Gastroesophageal sphincter (tissue), 4 donors: ENCODE data around the gene CENPO. TPM values are rescaled to one million over a fixed set of nuclear protein-coding genes. Genes with fewer than 3 reads are reported as not detected.

Source experiments
- ATAC-seq: fragments of 150-250 bp; one replicate; pipeline ENCODE4 v1.9.1; 2016; ENCODE audit warnings: mild to moderate bottlenecking, moderate library complexity
- H3K27ac ChIP-seq, 4 donors: fragments of 200-600 bp; sonication (generic) in 3 of 4; 1 replicate in 3 of 4; 2 replicates in 1 of 4; pipeline ENCODE4 v1.5.1; 2016 to 2019
- H3K27me3 ChIP-seq: fragments of 200-600 bp; sonication (generic); one replicate; pipeline ENCODE4 v1.5.1; 2019
- H3K36me3 ChIP-seq, 2 donors: fragments of 200-600 bp; sonication (generic); one replicate each; pipeline ENCODE4 v1.5.1; 2019; ENCODE audit warnings: control low read depth in 1 of 2
- H3K4me1 ChIP-seq, 3 donors: fragments of 200-600 bp; sonication (generic); 1 replicate in 2 of 3; 2 replicates in 1 of 3; pipeline ENCODE4 v1.5.1; 2016 to 2019; ENCODE audit warnings: control low read depth in 2 of 3
- H3K4me3 ChIP-seq, 2 donors: fragments of 200-600 bp; sonication (generic); one replicate each; pipeline ENCODE4 v1.5.1; 2019; ENCODE audit warnings: mild to moderate bottlenecking in 1 of 2, moderate library complexity in 1 of 2
- H3K9me3 ChIP-seq, 3 donors: fragments of 200-600 bp; sonication (generic); one replicate each; pipeline ENCODE4 v1.5.1; 2017 to 2019; ENCODE audit warnings: control low read depth in 2 of 3
- EP300 ChIP-seq: sonication (generic); formaldehyde crosslinking; IDR thresholded peaks from one replicate; pipeline ENCODE4 v1.6.1; 2017; ENCODE audit warnings: antibody characterized with exemption, mild to moderate bottlenecking
- POLR2A ChIP-seq, 2 donors: fragments of 450-650 bp; IDR thresholded peaks; one replicate each; pipeline ENCODE4 v1.6.1; 2017; ENCODE audit warnings: antibody characterized with exemption in 2 of 2, mild to moderate bottlenecking in 2 of 2, moderate library complexity in 1 of 2
- POLR2AphosphoS5 ChIP-seq: sonication (generic); formaldehyde crosslinking; IDR thresholded peaks from one replicate; pipeline ENCODE4 v1.6.1; 2017; ENCODE audit warnings: antibody characterized with exemption
- WGBS, 2 donors: methylation state at CpG; one replicate each; pipeline ENCODE4 v1.1.5; 2018; ENCODE audit warnings: low coverage in 1 of 2; 5-methylcytosine and 5-hydroxymethylcytosine counted together
- total RNA-seq, 4 donors: library from RNA; depleted of rRNA; stranded (reverse); fragments of >200 nt; gene quantifications; one replicate each; pipeline ENCODE4 v1.1.0, GENCODE V29; 2016
- TF ChIP-seq, protein P1 (sequence below), 4 experiments: fragments of 200-600 bp in 2 of 4; fragments of 450-650 bp in 2 of 4; sonication (generic) in 1 of 4; IDR thresholded peaks; one replicate each; pipeline ENCODE4 v1.5.1; 2017 to 2019; ENCODE audit warnings: antibody characterized with exemption in 4 of 4, mild to moderate bottlenecking in 2 of 4, moderate library complexity in 2 of 4

CENPO gene, protein sequence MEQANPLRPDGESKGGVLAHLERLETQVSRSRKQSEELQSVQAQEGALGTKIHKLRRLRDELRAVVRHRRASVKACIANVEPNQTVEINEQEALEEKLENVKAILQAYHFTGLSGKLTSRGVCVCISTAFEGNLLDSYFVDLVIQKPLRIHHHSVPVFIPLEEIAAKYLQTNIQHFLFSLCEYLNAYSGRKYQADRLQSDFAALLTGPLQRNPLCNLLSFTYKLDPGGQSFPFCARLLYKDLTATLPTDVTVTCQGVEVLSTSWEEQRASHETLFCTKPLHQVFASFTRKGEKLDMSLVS
- 1 to 10 TPM in 3 of 4 donors, under 1 TPM in 1; 0.31 to 3.8 (median 2.8) TPM for total RNA-seq

DNA sequence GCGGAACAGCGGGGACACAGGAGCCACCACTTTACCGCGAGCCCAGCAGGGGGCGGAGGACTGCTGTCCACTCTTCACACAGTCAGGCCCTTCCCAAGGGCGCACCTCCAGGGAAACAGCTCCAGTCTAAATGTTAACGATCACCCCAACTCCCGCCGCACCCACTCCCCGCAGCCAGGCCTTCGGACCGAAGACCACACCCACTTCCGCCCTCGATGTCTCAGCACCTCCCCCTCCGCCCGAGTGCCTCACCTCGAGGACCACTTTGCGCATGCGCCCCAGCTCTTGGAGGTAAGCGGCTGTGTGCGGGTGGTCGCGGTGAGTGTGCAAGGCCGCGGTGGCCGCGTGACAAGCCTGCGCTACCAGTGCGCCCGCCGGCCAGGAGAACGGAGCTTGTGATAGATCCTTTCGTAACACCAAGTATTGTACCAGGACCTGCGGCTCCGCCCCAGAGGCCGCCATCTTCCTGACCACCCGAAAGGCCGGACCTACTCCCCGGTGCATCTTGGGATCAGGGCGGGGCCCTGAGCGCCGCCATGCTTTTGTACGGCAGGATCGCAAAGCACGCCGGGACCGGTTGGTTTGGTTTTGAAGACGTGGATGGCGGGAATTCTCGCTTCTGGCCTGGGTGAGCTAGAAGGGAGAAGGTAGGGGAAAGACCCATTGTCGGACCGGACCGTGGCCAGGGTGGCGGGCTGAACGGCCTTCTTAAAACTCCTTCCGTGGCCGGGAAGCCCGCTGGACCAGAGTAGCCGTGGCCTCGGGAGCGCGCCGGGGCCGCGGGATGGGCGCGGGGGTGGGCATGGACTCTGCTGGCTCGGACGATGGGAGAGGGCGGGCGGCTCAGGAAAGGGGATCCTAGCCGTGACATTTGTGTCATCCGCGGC, at the start of gene CENPO, which contains the start of gene PTRHD1:
Gene CENPO, plus strand, starts transcription at position 552 of the 887 bp plus-strand sequence. CDS start 495 bp downstream, outside the sequence.
Gene PTRHD1, minus strand, starts transcription at position 518 of the 887 bp plus-strand sequence. Its CDS starts 14 bp downstream, at position 504.
- no CpG with 5 or more reads among the region's 74 CpGs for WGBS, 2 donors

DNA sequence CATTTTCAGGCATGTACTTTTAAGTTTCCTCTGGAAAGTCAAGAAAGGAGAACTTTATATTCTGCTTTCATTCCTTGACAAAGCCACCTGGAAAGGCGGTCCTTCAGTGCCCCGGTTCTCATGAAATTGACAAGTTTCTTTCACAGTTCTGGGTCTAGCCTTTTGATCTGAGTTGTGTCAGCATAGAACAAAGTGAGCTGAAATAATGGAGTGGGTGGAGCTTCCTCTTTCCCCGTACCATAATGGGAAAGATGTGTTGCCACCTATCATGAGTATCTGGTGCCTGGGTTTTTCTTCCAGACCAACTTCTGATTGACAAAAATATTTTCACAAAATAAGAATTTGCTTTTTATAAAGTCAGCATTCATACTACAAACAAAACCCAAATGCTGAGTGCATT, 49.3 kb upstream of the CENPO start:
- Histone ChIP-seq H3K36me3 (peaks cover 0 to 59% of the 10 kb centered on the region in 2 donors), H3K4me1 (peaks cover 0 to 16% (median 0%) of the 10 kb centered on the region in 3 donors), H3K27ac (no peak overlapping the region), H3K27me3 (no peaks in the 10 kb centered on the region), H3K4me3 (no peak overlapping the region), H3K9me3 (no peaks in the 10 kb centered on the region)
- TF ChIP-seq, protein P1, sequence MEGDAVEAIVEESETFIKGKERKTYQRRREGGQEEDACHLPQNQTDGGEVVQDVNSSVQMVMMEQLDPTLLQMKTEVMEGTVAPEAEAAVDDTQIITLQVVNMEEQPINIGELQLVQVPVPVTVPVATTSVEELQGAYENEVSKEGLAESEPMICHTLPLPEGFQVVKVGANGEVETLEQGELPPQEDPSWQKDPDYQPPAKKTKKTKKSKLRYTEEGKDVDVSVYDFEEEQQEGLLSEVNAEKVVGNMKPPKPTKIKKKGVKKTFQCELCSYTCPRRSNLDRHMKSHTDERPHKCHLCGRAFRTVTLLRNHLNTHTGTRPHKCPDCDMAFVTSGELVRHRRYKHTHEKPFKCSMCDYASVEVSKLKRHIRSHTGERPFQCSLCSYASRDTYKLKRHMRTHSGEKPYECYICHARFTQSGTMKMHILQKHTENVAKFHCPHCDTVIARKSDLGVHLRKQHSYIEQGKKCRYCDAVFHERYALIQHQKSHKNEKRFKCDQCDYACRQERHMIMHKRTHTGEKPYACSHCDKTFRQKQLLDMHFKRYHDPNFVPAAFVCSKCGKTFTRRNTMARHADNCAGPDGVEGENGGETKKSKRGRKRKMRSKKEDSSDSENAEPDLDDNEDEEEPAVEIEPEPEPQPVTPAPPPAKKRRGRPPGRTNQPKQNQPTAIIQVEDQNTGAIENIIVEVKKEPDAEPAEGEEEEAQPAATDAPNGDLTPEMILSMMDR (IDR thresholded peaks at IDR 0.05), result no peak
- TF ChIP-seq EP300 (no peak), POLR2A (IDR thresholded peaks at IDR 0.05) (no peak), POLR2AphosphoS5 (no peak)
- no peak for ATAC-seq
- WGBS, 2 donors, result 61 to 81% methylated on average over 3 of the region's 3 CpGs

More for the DNA sequence above, at the start of gene CENPO, which contains the start of gene PTRHD1:
- Histone ChIP-seq H3K36me3 (no peaks in the 10 kb centered on the region), H3K4me1 (peaks cover 0 to 29% (median 4%) of the 10 kb centered on the region in 3 donors), H3K9me3 (no peaks in the 10 kb centered on the region), H3K4me3 (peak within 1 kb of the TSS; percentile 58 to 85), H3K27ac (peak within 1 kb of the TSS; percentile 83 to 99 (median 99)), H3K27me3 (no peaks in the 10 kb centered on the region)
- TF ChIP-seq EP300 (no peak), POLR2A (IDR thresholded peaks at IDR 0.05) (peak; percentile 43 to 59), POLR2AphosphoS5 (peak; percentile 41)
- TF ChIP-seq, protein P1 (IDR thresholded peaks at IDR 0.05), result peak in 3 of 4 experiments; percentile 61 to 69 (median 65)
- ATAC-seq, result peak; percentile 98

DNA sequence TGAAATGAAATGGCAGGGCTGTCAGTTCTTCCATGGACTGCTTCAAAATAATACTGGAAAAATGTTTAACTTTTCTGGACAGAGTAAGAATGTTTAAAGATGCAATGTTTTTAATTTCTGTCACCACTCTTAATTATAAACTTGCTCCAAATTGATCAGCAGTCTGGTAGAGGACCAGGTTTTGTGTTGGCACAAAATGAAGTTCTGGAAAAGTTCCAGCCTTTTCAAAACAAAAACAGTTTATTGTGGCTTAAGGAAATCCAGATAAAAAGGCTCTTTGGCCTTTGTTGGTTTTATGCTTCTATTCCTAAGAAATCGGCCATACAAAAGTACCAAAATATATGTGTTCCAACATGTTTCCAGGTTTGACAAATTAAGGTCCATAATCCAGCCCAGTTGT, 48.9 kb upstream of the CENPO start:
- H3K36me3 ChIP-seq, result peaks cover 0 to 61% of the 10 kb centered on the region in 2 donors
- 50% methylated on average over 1 of the region's 1 CpG for WGBS, 2 donors
- H3K4me1 ChIP-seq, result peaks cover 0 to 16% (median 0%) of the 10 kb centered on the region in 3 donors

DNA sequence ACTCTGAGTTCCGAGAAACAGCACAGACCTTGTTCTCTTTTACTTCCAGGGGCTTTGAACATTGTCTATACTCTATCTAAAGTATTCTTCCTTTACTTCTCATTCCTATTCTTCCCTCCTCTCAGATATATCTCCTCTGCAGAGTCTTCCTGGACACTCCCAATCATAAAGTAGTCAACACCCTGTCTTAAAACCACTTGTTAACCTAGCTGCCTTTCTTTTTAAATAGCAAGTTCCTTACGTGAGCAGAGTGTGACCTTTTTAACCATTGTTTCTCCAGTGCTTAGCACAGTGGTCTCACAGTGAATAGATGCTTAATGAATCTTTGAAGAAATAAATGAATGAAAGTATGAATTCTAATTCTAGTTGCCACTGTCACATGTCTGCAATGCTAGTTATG, 47.4 kb upstream of the CENPO start:
- Histone ChIP-seq H3K27ac (no peak overlapping the region), H3K9me3 (no peaks in the 10 kb centered on the region), H3K4me3 (no peak overlapping the region), H3K36me3 (peaks cover 0 to 64% of the 10 kb centered on the region in 2 donors), H3K27me3 (no peaks in the 10 kb centered on the region), H3K4me1 (peaks cover 0 to 16% (median 0%) of the 10 kb centered on the region in 3 donors)
- ATAC-seq, result no peak
- WGBS, 2 donors, result 79 to 80% methylated on average over 2 of the region's 2 CpGs
- TF ChIP-seq POLR2AphosphoS5 (no peak), POLR2A (IDR thresholded peaks at IDR 0.05) (no peak), EP300 (no peak)
- TF ChIP-seq, protein P1 (IDR thresholded peaks at IDR 0.05), result no peak

More for the DNA sequence above, 48.9 kb upstream of the CENPO start:
- Histone ChIP-seq H3K27ac (no peak overlapping the region), H3K4me3 (no peak overlapping the region), H3K27me3 (no peaks in the 10 kb centered on the region), H3K9me3 (no peaks in the 10 kb centered on the region)
- no peak for ATAC-seq
- no peak for TF ChIP-seq POLR2A (IDR thresholded peaks at IDR 0.05)
- TF ChIP-seq, protein P1 (IDR thresholded peaks at IDR 0.05), result no peak
